ENCODE results near the gene ROBO1.

DNA sequence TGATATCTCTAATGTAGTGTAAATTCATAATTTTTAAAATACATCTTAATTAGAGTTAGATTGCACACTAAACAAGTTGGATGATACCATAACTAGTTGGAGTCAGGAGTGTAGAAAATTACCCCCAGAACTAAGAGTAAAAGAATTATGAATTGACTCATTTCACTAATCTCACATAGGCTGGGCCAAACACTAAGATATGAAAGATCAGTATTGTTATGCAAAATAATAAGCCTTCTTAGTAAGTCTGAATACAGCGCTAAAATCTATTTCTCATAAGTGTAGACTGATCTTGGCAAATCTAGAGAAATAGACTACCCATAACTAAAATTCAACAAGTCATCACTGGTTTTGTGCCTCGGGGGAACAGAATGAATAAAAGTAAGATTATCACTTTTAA lies 979.0 kb downstream of the ROBO1 start:
- TF ChIP-seq CTCF (IDR thresholded peaks at IDR 0.05) (no peak), ZFX (IDR thresholded peaks at IDR 0.05; ENCODE audit: borderline replicate concordance) (no peak)
